Stimulated activated CD4-positive, alpha-beta T cell treated with anti-CD3 and anti-CD28 coated beads, Interleukin-4, amount 100 ng/mL, for 1 hour (primary cell): ENCODE data around the gene CASZ1.

Source experiments
- DNase-seq: peaks from one replicate; pipeline ENCODE4 v3.0.0-alpha.2; 2020

CASZ1 gene

GRCh38 chr1:10698726-10699469, 97.5 kb downstream of the CASZ1 start:
- no peak for DNase-seq

DNA sequence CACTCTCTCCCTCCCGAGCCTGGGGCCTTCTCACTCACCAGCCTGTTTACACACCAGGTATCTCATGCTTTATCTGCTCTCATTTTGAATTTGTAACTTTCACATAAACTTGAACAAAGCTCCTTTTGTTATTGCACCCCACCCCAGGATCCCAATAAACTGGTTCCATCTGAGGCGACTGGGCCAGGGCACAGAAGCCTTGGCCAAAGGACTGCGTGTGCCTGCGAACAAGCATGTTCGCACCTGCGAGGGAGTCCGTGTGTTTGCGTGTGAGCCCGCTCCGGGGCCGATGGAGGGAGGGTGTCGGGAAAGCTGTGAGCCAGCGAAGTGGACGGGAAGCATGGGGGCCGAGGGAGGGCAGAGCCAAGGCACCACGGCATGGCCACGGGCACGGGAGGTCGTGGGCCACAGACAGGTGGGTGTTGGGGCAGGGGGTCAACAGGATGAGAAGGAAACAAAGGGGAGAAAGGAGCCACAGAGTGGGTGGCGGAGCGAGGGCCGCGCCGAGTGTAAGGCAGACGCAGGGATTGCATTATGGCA, 98.8 kb downstream of the CASZ1 start:
- no peak for DNase-seq

- DNase-seq = peak; percentile 32
Measured at GRCh38 chr1:10696977-10697376, 99.5 kb downstream of the CASZ1 start.

GRCh38 chr1:10694633-10695627, 101.5 kb downstream of the CASZ1 start:
- peak; percentile 76 for DNase-seq

DNA sequence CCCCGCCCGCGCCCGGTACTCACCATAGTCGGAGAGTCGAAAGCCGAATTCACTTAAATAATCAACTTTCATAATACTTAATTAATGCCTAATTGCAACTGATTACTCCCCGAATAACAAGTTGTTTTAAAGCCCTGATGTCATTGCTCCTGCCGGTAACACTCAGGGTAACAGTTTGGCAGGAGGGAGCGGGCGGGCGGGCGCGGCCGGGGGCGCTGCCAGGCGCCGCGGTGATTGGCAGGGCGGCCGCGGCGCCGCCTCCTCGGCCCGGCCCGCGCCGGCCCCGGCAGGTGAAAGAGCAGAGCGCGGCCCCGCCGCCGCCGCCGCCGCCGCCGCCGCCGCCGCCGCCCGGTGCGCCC, 102.2 kb downstream of the CASZ1 start:
- peak; percentile 66 for DNase-seq

- peak; percentile 45 for DNase-seq
Measured at GRCh38 chr1:10693497-10694273, 102.8 kb downstream of the CASZ1 start.

- DNase-seq = no peak
Measured at GRCh38 chr1:10693152-10693496, 103.3 kb downstream of the CASZ1 start.

DNA sequence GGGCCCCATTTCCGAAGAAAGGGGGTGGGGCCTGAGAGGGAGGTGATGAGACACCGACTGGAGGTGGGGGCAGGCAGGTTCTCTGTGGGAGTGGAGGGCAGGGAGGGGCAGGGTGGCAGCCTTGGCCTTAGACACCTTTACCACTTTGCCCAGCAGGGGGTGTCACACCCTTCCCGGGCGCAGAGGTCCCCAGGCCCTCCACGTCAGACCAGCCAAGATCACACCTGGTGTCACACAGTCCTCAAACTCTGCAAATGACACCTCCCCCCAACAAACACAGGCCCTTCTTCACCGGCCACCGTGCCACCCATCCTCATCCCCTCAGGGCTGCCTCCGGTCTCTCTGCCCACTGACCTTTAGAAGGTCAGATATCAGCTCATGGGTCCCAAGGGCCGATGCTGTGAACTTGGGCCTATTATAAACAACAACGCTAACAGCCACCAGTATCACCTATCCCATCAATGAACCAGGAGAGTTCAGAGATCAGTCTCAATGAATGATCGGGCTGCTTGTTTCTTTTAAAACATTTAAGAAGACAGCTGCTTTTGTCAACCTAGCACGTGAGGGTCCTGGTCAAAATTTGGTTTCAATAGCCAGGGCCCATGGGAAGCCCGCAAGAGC, 103.9 kb downstream of the CASZ1 start:
- DNase-seq = peak; percentile 68

DNA sequence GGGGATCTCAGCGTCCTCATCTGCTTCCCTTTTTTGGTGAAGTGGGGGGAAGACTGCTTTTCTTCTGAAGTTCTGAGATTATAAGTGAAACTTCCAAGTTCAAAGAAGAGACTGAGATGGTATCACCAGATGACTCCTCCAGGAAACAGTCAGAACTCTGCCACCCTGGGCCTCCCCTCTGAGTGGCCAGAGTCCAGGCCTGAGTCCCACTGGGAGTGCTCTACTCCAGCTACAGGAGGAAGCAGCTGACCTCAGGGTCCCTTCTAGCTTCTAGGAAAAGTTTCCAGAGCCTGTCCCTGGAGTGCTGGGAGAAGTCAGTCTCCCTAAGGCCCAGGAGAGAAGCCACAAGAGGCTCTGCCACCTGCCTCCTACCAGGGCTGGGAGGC, 104.7 kb downstream of the CASZ1 start:
- DNase-seq = no peak

DNA sequence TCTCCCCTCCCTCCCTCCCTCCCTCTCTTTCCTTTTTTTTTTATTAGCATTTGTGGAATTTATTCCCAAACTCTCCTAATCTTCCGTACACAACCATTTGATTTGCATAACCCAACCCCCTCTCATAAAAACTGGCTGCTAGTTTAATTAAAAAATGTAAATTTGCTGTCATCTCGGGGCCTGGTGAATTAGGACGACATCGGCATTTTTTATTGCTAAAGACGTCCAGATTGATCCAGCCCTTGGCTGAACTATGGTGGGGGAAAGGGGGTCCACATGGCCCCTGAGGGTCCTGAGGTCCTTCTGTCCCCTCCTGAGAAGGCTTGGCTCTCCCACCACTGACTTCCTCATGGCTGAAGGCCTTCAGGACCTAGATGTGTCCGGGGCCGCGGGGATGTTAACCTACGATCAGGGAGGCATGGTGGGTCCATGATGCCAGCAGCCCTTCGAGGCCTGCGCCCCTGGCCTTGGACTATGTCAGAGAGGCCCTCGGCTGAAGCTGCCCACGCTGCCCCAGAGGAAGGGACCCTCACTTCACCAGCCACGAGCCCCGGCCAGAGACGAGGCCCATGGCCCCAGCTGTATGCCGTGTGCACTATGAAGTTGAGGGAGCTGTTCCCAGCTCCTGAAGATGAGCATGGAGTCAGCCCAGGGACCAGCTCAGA, 105.2 kb downstream of the CASZ1 start:
- no peak for DNase-seq

GRCh38 chr1:10690484-10690883, 106.0 kb downstream of the CASZ1 start:
- no peak for DNase-seq

DNA sequence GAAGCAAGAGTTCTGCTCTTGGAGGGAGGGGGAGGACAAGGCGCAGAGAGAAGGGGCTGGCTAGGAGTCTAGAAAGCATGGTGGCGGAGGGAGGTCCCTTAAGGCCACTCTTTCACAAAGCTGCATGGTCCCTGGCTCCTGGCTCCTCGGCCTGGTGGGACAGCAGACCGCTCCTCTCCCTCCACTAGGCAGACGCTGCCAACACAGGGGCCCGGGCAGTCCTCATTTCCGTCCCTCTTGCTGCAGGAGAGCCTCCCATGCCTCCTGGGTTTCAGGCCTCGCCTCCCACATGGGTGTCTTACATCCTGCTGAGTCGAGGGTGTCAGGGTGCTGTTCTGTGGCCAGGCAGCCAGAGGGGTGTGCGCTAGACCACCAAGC, 108.0 kb downstream of the CASZ1 start:
- no peak for DNase-seq

DNA sequence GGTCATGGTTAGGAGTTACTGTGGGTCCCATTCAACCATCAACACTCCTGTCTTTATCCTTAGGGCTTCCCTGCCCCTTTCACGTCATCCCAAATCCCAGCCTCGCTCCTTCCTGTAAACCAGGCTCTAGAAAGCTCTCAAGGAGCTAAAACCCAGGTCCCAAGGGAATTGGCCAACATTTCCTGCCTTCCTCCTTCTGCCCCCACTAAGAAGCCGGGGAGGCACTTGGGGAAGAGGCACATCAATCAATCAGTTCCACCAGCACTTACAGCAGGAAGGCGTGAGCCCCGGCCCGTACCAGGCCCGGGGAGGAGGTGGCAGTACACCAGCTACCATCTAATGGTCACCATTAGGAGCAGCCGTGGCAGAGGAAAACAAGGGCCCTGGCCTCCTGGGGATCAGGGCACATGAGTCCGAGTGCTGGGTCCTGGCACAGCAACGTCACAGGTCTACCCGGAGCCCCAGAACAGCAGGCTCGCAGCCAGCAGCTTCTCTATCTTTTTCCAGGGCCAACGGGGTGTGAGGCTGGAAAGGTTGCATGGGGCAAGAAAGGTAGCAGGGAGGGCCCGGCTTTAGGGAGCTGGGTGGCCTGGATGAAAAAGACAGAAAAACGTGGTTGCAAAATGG, 108.6 kb downstream of the CASZ1 start:
- DNase-seq = no peak

DNA sequence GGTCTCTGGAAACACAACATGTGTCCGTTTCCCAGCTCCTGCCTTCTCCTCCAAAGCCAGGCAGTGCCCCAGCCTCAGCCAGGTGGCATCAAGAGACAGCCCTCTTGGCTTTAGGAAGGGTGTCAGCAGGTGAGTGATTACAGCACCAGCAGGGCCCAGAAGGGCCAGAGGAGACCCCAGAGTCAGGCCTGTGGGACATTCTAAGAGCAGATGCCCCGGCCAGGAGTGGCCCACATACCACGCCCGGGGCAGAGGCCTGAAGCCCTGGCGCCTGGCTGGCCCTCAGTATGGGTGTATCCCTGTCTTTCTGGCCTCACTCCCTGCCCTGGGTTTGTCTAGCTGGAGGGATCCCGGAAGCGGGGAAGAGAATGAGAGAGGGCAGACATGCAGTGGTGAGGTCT, 109.2 kb downstream of the CASZ1 start:
- no peak for DNase-seq

DNA sequence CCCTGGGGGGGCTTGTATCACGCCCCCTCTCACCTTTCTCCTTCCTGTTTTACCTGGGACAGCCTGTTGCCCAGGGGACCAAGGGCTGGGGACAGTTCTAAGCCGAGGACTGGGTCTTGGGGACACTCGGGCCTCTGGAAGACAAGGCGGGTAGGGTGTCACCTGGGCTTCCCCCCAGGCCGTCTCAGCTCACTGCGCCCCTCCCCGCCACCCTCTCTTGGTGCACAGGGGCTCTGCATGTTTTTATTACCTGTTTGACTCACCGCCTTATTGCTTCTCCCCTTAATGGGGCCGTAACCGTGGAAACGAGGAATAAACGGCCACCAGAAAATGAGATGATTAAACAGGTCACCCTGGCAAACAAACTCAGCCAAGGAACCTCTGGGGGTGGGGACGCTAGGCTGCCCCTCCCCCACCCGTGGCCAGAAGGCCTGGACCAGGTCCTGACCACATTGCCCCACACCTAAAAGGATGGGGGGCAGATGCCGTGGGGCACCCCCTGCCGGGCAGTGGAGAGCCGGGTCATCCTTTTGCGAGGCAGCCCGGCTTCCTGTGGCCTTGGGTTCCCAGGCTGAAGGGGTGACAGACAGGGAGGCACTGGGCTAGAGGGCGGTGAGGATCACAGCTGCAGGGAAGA, 109.9 kb downstream of the CASZ1 start:
- DNase-seq = no peak

- DNase-seq = no peak
Measured at GRCh38 chr1:10685808-10686403, 110.5 kb downstream of the CASZ1 start.

DNA sequence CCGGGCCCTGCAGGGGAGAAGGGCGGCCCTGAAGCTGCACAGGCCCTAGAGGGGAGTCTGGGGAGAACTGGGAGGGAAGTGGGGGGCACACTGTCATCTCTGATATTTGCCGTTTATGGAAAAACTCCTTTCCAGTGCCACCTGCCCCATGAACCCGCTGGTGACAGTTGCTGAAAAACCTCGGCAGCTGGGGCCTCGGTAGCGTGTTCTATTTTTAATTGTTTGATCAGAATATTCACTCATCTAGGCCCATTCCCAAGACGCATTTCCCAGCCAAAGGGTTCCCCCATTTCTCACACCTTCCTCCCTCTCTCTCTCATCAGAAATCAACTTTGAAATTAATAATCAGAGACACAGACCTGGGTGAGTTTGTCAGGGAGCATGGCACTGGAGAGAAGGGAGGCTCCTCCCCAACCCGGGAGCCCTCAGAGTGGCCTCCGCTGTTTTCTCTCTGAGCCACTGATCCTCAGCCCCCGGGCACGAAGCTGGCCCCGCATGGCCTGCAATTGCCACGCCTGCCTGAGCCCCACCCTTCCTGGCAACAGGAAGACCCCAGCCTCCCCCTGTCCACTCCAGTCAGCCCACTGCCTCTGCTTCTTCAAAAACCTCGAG, 111.1 kb downstream of the CASZ1 start:
- DNase-seq = no peak

DNA sequence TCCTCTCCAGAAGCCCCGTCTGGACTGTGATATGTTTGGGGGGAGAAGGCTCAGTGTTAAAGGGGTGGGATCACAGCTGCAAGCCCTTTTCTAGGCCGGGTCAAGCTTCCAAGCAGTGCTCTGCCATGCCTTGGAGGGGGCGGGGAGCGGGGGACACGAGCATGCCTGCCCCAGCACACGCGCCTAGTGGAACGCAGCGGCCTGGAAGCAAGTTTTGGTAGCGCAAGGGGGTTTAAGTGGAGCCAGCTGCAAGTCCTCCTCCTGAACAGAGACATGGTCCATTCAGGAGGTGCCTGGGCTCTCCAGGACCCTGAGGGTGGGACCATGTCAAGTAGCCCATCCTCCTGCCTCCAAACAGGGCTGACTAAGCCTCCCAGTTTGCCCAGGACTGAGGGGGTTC, 112.2 kb downstream of the CASZ1 start:
- no peak for DNase-seq

DNA sequence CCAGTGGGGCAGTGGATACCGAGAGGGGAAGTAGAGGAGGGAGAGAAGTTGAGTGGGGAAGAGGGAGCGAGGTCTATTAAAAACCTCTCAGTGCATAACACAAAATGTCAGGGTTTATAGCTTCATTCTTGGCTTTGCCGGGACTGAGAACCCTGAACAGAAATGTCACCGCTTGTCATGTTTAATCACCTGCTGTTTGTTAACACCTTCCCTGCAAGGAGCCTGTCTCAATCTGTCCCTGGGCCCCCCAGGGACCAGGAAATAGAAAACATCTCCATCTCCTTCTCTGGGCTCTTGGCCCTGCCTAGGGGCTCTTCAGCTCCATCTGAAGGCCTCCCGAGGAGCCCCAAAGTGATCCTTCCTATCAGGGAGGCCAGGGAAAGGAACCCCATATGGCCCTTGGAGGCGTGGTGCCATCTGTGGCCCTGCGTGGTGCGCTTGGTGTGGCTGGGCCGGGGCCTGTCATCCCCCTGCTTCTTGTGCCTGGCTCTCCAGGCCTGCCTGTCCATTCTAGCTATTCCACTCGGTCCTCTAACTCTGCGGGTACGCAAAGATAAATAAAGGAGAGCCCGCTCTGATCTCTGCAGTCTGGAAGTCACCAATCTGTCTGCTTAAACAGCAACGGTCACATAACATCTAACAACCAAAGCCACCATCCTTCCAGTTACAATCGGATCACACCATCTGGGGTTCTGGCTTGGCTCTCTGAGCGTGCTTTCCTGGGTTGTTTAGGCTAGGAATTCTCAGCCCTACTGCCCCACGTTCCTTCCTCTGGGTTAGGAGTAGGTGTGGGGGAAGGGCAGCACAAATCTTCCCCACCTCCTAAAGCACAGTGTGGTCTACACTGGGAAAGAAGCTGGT, 113.8 kb downstream of the CASZ1 start:
- DNase-seq = no peak
